ENCODE data around the gene CES4A. TPM values are rescaled to one million over a fixed set of nuclear protein-coding genes. Genes with fewer than 3 reads are reported as not detected.

The CES4A gene
- total RNA-seq, 2 experiments from 2014 or later, result 14.9 to 16.0 TPM

GRCh38 chr16:67050796-67051195 lies 62.4 kb downstream of the CES4A start:
- Histone ChIP-seq H3K4me3 (ENCODE audit: low read length) (no peak overlapping the region), H3K9me3 (ENCODE audit: control insufficient read depth in 1 of 2, insufficient read depth in 1 of 2, low read length in 2 of 2) (no peaks in the 10 kb centered on the region), H3K27ac (ENCODE audit: low read depth in 1 of 2, low read length in 2 of 2) (no peak overlapping the region), H3K36me3 (ENCODE audit: insufficient read depth, low read length) (peaks cover 4% of the 10 kb centered on the region), H3K27me3 (ENCODE audit: control insufficient read depth in 1 of 2, insufficient read depth in 2 of 2, low read length in 2 of 2) (no peaks in the 10 kb centered on the region), H3K4me1 (ENCODE audit: insufficient read depth, low read length) (peaks cover 22% of the 10 kb centered on the region)
- POLR2A ChIA-PET, result no interaction called here
- Mint-ChIP-seq H3K27ac (peak overlapping the region; percentile 6), H3K4me1 (ENCODE audit: low read depth) (peaks cover 40% of the 10 kb centered on the region), H3K27me3 (no peaks in the 10 kb centered on the region), H3K9me3 (no peaks in the 10 kb centered on the region), H3K4me3 (no peak overlapping the region), H3K36me3 (ENCODE audit: low read depth) (peaks cover 32% of the 10 kb centered on the region)
- CTCF ChIA-PET, result no interaction called here
- no peak for TF ChIP-seq CTCF (IDR thresholded peaks at IDR 0.05)
- intact Hi-C loops (cut with DNase I, micrococcal nuclease), result no loop called here
- no peak for ATAC-seq (ENCODE audit: poor library complexity)
- no peak for DNase-seq

GRCh38 chr16:67052399-67052798 lies 64.0 kb downstream of the CES4A start:
- Histone ChIP-seq H3K4me3 (ENCODE audit: low read length) (no peak overlapping the region), H3K4me1 (ENCODE audit: insufficient read depth, low read length) (peaks cover 26% of the 10 kb centered on the region), H3K9me3 (ENCODE audit: control insufficient read depth in 1 of 2, insufficient read depth in 1 of 2, low read length in 2 of 2) (no peaks in the 10 kb centered on the region), H3K27ac (ENCODE audit: low read depth in 1 of 2, low read length in 2 of 2) (peak overlapping the region in 1 of 2 donors; percentile 7), H3K27me3 (ENCODE audit: control insufficient read depth in 1 of 2, insufficient read depth in 2 of 2, low read length in 2 of 2) (no peaks in the 10 kb centered on the region), H3K36me3 (ENCODE audit: insufficient read depth, low read length) (peaks cover 4% of the 10 kb centered on the region)
- H3K9me3 Mint-ChIP-seq, result no peaks in the 10 kb centered on the region
- ATAC-seq (ENCODE audit: poor library complexity) (peak; percentile 22), DNase-seq (no peak)
- H3K27ac Mint-ChIP-seq, result peak overlapping the region; percentile 83
- peaks cover 25% of the 10 kb centered on the region for H3K36me3 Mint-ChIP-seq (ENCODE audit: low read depth)
- POLR2A ChIA-PET, result interaction anchor here (0.7 to 2.3 kb wide), 5 partner anchors 9 to 24 kb away, joined by 3 to 13 read pairs (median 3); no protein-coding TSS in a partner anchor
- no peaks in the 10 kb centered on the region for H3K27me3 Mint-ChIP-seq
- CTCF ChIA-PET, result interaction anchor here (0.7 to 1.5 kb wide), 3 partner anchors 22 to 268 kb away, joined by 3 to 5 read pairs (median 4); no protein-coding TSS in a partner anchor
- H3K4me1 Mint-ChIP-seq (ENCODE audit: low read depth), result peaks cover 41% of the 10 kb centered on the region
- TF ChIP-seq CTCF (IDR thresholded peaks at IDR 0.05), result no peak
- intact Hi-C loops (cut with DNase I, micrococcal nuclease), result no loop called here
- peak overlapping the region; percentile 81 for H3K4me3 Mint-ChIP-seq

- Histone ChIP-seq H3K4me1 (ENCODE audit: insufficient read depth, low read length) (peaks cover 26% of the 10 kb centered on the region), H3K27ac (ENCODE audit: low read depth in 1 of 2, low read length in 2 of 2) (peak overlapping the region; percentile 25 to 71), H3K27me3 (ENCODE audit: control insufficient read depth in 1 of 2, insufficient read depth in 2 of 2, low read length in 2 of 2) (no peaks in the 10 kb centered on the region), H3K4me3 (ENCODE audit: low read length) (peak overlapping the region; percentile 25), H3K36me3 (ENCODE audit: insufficient read depth, low read length) (peaks cover 4% of the 10 kb centered on the region), H3K9me3 (ENCODE audit: control insufficient read depth in 1 of 2, insufficient read depth in 1 of 2, low read length in 2 of 2) (no peaks in the 10 kb centered on the region)
- Mint-ChIP-seq H3K27ac (peak overlapping the region; percentile 83), H3K4me1 (ENCODE audit: low read depth) (peaks cover 50% of the 10 kb centered on the region), H3K27me3 (no peaks in the 10 kb centered on the region), H3K4me3 (peak overlapping the region; percentile 81), H3K9me3 (no peaks in the 10 kb centered on the region), H3K36me3 (ENCODE audit: low read depth) (peaks cover 23% of the 10 kb centered on the region)
- POLR2A ChIA-PET, result interaction anchor here (0.6 to 2.3 kb wide), 4 partner anchors 23 to 173 kb away, joined by 3 to 13 read pairs (median 4); partner anchors contain the start of gene TMEM208
- peak in 3 of 14 experiments; percentile 19 to 39 (median 23) for DNase-seq
- no peak for ATAC-seq (ENCODE audit: poor library complexity)
- no peak for TF ChIP-seq CTCF (IDR thresholded peaks at IDR 0.05)
- intact Hi-C loops (cut with DNase I, micrococcal nuclease), result no loop called here
- CTCF ChIA-PET, result interaction anchor here (0.7 to 1.5 kb wide), 8 partner anchors 9 to 467 kb away, joined by 3 to 7 read pairs (median 4); no protein-coding TSS in a partner anchor
Observed at GRCh38 chr16:67053767-67054334, 65.5 kb downstream of the CES4A start.
